ENCODE results near the gene CPTP.

Gene CPTP

GRCh38 chr1:1352786-1353388 is 28.3 kb downstream of the CPTP start:
- Histone ChIP-seq H3K4me2 (ENCODE audit: low read length) (no peak overlapping the region), H4K20me1 (ENCODE audit: control insufficient read depth, insufficient read depth, low read depth, low read length) (no peaks in the 10 kb centered on the region), H3K4me1 (ENCODE audit: control insufficient read depth, low read length) (peaks cover 5% of the 10 kb centered on the region), H3K79me2 (ENCODE audit: control insufficient read depth, low read length) (peaks cover 10% of the 10 kb centered on the region), H3K27me3 (ENCODE audit: control insufficient read depth, low read length) (peaks cover 16% of the 10 kb centered on the region), H3K9me2 (replicated peaks; ENCODE audit: control insufficient read depth, low read length) (no peaks in the 10 kb centered on the region), H3F3A (ENCODE audit: control insufficient read depth, insufficient read depth) (no peaks in the 10 kb centered on the region; the same call in 1 of the 2 replicates), H3K9me3 (ENCODE audit: control insufficient read depth, insufficient read depth, low read length) (no peaks in the 10 kb centered on the region), H3K36me3 (ENCODE audit: control insufficient read depth, low read length) (no peaks in the 10 kb centered on the region), H3K27ac (ENCODE audit: low read depth, low read length) (no peak overlapping the region), H3K4me3 (ENCODE audit: low read length) (no peak overlapping the region)
- no peak for TF ChIP-seq EZH2phosphoT487 (IDR thresholded peaks at IDR 0.05; ENCODE audit: borderline replicate concordance, low read length)

GRCh38 chr1:1353389-1354151 is 29.0 kb downstream of the CPTP start:
- no peak overlapping the region for H3K4me2 ChIP-seq (ENCODE audit: low read length)
- no peak for TF ChIP-seq CTCF (IDR thresholded peaks at IDR 0.05; ENCODE audit: low read depth, low read length, poor library complexity, severe bottlenecking)
- TF ChIP-seq EZH2phosphoT487 (IDR thresholded peaks at IDR 0.05; ENCODE audit: borderline replicate concordance, low read length) = no peak
- no peaks in the 10 kb centered on the region for H3K9me3 ChIP-seq (ENCODE audit: control insufficient read depth, insufficient read depth, low read length)
- no peaks in the 10 kb centered on the region; the same call in 1 of the 2 replicates for H3F3A ChIP-seq (ENCODE audit: control insufficient read depth, insufficient read depth)
- H4K20me1 ChIP-seq (ENCODE audit: control insufficient read depth, insufficient read depth, low read depth, low read length) = no peaks in the 10 kb centered on the region
- H3K9me2 ChIP-seq (replicated peaks; ENCODE audit: control insufficient read depth, low read length) = no peaks in the 10 kb centered on the region
- H3K4me1 ChIP-seq (ENCODE audit: control insufficient read depth, low read length) = no peaks in the 10 kb centered on the region
- H3K36me3 ChIP-seq (ENCODE audit: control insufficient read depth, low read length) = no peaks in the 10 kb centered on the region
- peaks cover 3% of the 10 kb centered on the region for H3K79me2 ChIP-seq (ENCODE audit: control insufficient read depth, low read length)
- no peak overlapping the region for H3K27ac ChIP-seq (ENCODE audit: low read depth, low read length)
- no peak overlapping the region for H3K4me3 ChIP-seq (ENCODE audit: low read length)
- H3K27me3 ChIP-seq (ENCODE audit: control insufficient read depth, low read length) = peaks cover 22% of the 10 kb centered on the region

GRCh38 chr1:1354271-1355247 is 30.0 kb downstream of the CPTP start:
- Histone ChIP-seq H3K79me2 (ENCODE audit: control insufficient read depth, low read length) (no peaks in the 10 kb centered on the region), H3K9me3 (ENCODE audit: control insufficient read depth, insufficient read depth, low read length) (no peaks in the 10 kb centered on the region), H3K4me1 (ENCODE audit: control insufficient read depth, low read length) (no peaks in the 10 kb centered on the region), H3K27ac (ENCODE audit: low read depth, low read length) (no peak overlapping the region), H4K20me1 (ENCODE audit: control insufficient read depth, insufficient read depth, low read depth, low read length) (no peaks in the 10 kb centered on the region), H3K4me2 (ENCODE audit: low read length) (no peak overlapping the region), H3K36me3 (ENCODE audit: control insufficient read depth, low read length) (no peaks in the 10 kb centered on the region), H3K27me3 (ENCODE audit: control insufficient read depth, low read length) (peaks cover 26% of the 10 kb centered on the region), H3F3A (ENCODE audit: control insufficient read depth, insufficient read depth) (no peaks in the 10 kb centered on the region; the same call in 1 of the 2 replicates), H3K4me3 (ENCODE audit: low read length) (no peak overlapping the region), H3K9me2 (replicated peaks; ENCODE audit: control insufficient read depth, low read length) (no peaks in the 10 kb centered on the region)
- TF ChIP-seq CTCF (IDR thresholded peaks at IDR 0.05; ENCODE audit: low read depth, low read length, poor library complexity, severe bottlenecking) (no peak), EZH2phosphoT487 (IDR thresholded peaks at IDR 0.05; ENCODE audit: borderline replicate concordance, low read length) (no peak)

Data from DOHH2 (cell line).